HG03457 (cell line): ENCODE results near the gene SNX30.

Experiments
- ATAC-seq: cut with Tn5 transposase; IDR thresholded peaks from one replicate; pipeline ENCODE4 v1.9.1; 2021; ENCODE audit warnings: moderate number of reproducible peaks; ENCODE audit not compliant: unreplicated experiment

The SNX30 gene

DNA sequence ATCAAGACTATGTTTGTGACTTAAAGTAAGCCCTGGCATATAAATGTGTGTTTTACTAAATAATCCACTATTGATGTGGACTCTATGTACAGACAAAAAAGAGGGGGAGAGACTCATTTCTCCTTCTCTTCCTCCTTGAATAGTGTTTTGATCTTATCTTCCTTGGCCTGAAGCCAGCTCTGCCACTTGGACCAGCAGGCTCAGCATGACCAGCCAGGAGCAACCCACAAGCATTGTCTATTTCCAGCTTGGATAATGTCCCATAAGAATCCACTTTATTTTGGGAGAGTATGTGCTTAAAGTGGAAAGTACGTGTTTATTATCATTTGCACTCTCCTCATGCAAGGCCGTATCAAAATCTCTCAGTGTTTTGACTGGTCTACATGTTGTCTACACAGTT lies 164.0 kb downstream of the SNX30 start:
- ATAC-seq: no peak

DNA sequence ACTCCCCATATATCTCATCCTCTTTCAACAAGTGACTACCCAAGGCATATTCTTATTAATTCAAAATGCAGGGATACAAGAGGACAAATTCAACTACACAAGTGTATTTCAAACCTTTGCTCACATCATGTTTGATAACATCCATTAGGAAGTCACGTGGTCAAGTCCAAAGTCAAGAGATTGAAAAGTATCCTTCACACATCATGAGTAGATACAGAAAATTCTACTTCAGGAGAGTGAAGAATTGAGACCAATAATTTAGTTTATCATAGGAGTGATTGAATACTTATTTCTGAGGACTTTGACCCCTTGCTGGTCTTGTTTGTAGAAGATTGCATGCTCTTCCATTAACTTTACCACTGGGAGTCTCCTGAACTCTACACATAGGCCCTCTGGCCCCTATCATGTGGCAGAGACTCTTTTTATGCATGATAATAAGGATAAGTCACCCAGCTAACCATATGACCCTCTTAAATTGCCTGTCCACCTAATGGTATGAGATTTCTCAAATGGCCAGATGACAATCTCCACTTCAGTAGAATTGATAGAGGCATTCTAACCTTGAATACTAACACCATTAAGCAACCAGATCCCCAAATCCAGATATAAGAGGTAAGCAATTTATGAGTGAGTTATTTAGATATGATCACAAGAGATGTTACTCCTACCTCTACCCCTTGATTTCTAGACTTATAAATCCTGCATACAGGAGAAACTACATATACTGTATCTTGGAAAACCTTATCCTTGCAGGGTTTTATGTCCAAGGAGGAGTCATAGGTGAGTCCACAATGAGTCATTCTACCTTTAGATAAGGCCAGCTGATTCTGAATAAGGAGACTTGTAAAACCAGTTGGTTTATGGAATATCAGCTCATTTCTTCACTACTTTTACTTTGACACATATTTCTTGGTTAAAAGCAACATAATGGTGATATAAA lies 166.8 kb downstream of the SNX30 start:
- no peak for ATAC-seq

DNA sequence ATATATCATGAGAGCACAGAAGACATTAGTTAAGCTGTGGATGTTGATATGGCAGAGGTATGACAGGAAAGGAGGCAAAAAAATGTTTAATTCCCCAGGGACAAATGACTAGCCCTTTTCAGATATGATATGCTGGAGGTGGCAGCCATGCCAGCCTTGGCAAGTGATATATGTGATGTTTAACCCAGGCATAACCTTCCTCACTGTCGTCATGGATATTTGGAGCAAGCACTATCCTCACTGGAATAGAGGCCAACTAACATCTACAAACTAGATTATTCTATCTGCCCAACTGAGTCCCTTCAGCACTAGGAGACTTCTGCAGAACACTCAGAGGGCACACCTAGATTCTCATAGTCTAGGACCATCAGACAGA lies 167.4 kb downstream of the SNX30 start:
- no peak for ATAC-seq

GRCh38 chr9:112921549-112921948 lies 171.0 kb downstream of the SNX30 start:
- no peak for ATAC-seq
